Measurements from ENCODE around the gene ZNF236. TPM values are rescaled to one million over a fixed set of nuclear protein-coding genes. Genes with fewer than 3 reads are reported as not detected.
A peak's percentile ranks its signal among the peaks of the same experiment; 100 is the strongest.

ZNF236 gene
- total and polyA plus RNA-seq, 2 of the 8 experiments (the other 6 are each of a cell fraction or from before 2014, with no cell fraction given) = 6.7 to 14.5 TPM

DNA sequence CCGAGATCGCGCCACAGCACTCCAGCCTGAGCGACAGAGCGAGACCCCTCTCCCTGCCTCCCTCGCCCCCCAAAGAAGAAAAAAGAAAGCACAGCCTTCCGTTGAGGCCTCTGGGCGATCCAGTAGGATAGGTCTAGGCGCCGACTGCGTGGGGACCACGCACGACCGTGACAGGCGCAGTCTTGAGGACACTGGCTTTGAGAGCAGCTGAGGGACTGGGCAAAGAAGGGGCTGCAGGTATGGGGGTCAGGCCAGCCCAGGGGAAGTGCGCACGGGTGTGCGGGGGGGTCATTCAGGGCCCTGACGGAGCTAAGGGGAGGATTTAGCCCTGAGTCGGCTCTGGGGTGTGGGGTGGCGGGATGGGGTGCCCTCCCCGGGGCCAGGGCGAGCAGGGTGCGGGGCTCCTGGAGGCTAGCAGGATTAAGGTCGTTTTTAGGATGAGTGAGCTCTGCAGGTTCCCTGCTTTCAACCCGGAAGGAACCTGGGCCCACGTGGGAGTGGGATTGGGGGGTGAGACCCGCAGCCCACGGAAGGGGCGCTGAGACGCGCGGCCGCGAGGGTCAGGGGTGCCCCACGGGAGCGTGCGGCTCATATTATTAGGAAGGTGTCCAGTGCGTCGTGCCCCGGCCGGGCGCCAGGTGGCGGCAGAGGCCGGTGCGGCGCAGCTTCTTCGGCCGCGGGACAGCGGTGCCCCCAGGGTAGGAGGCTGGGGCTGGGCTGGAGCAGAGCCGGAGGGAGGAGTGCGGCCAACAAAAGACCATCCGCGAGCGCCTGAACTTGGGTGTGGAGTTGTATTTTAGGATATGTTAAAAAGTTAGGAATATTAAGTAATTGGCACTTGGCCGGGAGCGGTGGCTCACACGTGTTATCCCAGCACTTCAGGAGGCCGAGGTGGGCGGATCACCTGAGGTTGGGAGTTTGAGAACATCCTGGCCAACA lies 20.5 kb upstream of the ZNF236 start (continued):
- TF ChIP-seq, protein P1, sequence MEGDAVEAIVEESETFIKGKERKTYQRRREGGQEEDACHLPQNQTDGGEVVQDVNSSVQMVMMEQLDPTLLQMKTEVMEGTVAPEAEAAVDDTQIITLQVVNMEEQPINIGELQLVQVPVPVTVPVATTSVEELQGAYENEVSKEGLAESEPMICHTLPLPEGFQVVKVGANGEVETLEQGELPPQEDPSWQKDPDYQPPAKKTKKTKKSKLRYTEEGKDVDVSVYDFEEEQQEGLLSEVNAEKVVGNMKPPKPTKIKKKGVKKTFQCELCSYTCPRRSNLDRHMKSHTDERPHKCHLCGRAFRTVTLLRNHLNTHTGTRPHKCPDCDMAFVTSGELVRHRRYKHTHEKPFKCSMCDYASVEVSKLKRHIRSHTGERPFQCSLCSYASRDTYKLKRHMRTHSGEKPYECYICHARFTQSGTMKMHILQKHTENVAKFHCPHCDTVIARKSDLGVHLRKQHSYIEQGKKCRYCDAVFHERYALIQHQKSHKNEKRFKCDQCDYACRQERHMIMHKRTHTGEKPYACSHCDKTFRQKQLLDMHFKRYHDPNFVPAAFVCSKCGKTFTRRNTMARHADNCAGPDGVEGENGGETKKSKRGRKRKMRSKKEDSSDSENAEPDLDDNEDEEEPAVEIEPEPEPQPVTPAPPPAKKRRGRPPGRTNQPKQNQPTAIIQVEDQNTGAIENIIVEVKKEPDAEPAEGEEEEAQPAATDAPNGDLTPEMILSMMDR (IDR thresholded peaks at IDR 0.05; ENCODE audit: control extremely low read depth in 1 of 3, insufficient read depth in 1 of 3, low read depth in 1 of 3, low read length in 3 of 3) = peak; percentile 84 to 91 (median 87)

Data from H1 (cell line).